Effector memory CD8-positive, alpha-beta T cell (primary cell): ENCODE data around the gene SDK1.
A peak's percentile ranks its signal among the peaks of the same experiment; 100 is the strongest.

Source experiments
- ATAC-seq: fragments of 150-1000 bp; cut with Tn5 transposase; replicated peaks from 2 replicates; pipeline ENCODE4 v1.10.0; 2021; ENCODE audit warnings: mild to moderate bottlenecking, moderate library complexity
- DNase-seq, 3 experiments: peaks; one replicate each; pipeline ENCODE4 v3.0.0; 2021
- H3K27ac Mint-ChIP-seq, 2 donors: one replicate each; pipeline ENCODE4 v1.8.0; 2022; ENCODE audit warnings: mild to moderate bottlenecking in 2 of 2, mixed read lengths in 2 of 2, moderate library complexity in 2 of 2
- H3K27me3 Mint-ChIP-seq, 2 donors: one replicate each; pipeline ENCODE4 v1.8.0; 2022; ENCODE audit warnings: mixed read lengths in 2 of 2
- H3K36me3 Mint-ChIP-seq: one replicate; pipeline ENCODE4 v1.8.0; 2022; ENCODE audit warnings: mild to moderate bottlenecking, moderate library complexity, mixed read lengths; ENCODE audit not compliant: insufficient read depth
- H3K4me1 Mint-ChIP-seq, 2 donors: one replicate each; pipeline ENCODE4 v1.8.0; 2022; ENCODE audit warnings: low read depth in 2 of 2, mixed read lengths in 2 of 2
- H3K4me3 Mint-ChIP-seq, 2 donors: one replicate each; pipeline ENCODE4 v1.8.0; 2022; ENCODE audit warnings: mild to moderate bottlenecking in 2 of 2, mixed read lengths in 2 of 2, moderate library complexity in 2 of 2
- H3K9me3 Mint-ChIP-seq, 2 donors: one replicate each; pipeline ENCODE4 v1.8.0; 2022; ENCODE audit warnings: mixed read lengths in 2 of 2
- total RNA-seq, 9 experiments: gene quantifications; one replicate each; lab custom pipeline; 2026; lab: John Stamatoyannopoulos, UW

The SDK1 gene
- 0 to 1.8 (median 0.21) reads per million in 9 experiments for total RNA-seq

GRCh38 chr7:3300651-3301448, at the start of gene SDK1:
TSS of gene SDK1 (plus strand) at chr7:3301252. CDS start at chr7:3301587, 335 bp downstream.
- Mint-ChIP-seq H3K4me3 (peak within 1 kb of the TSS; percentile 80 to 81), H3K4me1 (peaks cover 8 to 13% of the 10 kb centered on the region in 2 donors), H3K36me3 (peaks cover 7% of the 10 kb centered on the region), H3K27me3 (peaks cover 53 to 75% of the 10 kb centered on the region in 2 donors), H3K27ac (peak within 1 kb of the TSS in 1 of 2 donors; percentile 38), H3K9me3 (no peaks in the 10 kb centered on the region)
- peak; percentile 86 for ATAC-seq
- peak; percentile 85 to 91 (median 90) for DNase-seq

DNA sequence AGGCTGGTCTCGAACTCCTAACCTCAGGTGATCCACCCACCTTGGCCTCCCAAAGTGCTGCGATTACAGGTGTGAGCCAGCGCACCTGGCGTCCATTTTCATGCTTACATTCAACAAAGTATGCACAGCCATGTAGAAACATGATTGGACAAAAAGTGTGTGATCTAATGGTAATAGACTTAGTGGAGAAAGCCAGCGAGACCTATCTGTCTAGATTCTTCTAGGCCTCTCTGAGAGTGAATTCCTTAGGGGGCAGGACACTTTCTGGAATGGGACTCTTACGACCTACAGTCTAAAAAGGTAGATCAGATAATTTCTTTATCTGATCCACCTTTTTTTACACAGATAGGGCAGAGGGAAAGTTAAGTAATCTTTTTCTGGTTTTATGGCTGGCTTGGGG, 46.3 kb upstream of the SDK1 start:
- Mint-ChIP-seq H3K4me1 (no peaks in the 10 kb centered on the region), H3K4me3 (no peak overlapping the region), H3K27me3 (peaks cover 32 to 64% of the 10 kb centered on the region in 2 donors), H3K36me3 (no peaks in the 10 kb centered on the region), H3K27ac (no peak overlapping the region), H3K9me3 (no peaks in the 10 kb centered on the region)
- DNase-seq (no peak), ATAC-seq (no peak)

- ATAC-seq = no peak
- no peak overlapping the region for H3K4me3 Mint-ChIP-seq
- H3K36me3 Mint-ChIP-seq = no peaks in the 10 kb centered on the region
- no peaks in the 10 kb centered on the region for H3K4me1 Mint-ChIP-seq
- no peak for DNase-seq
- no peaks in the 10 kb centered on the region for H3K9me3 Mint-ChIP-seq
- H3K27me3 Mint-ChIP-seq = peaks cover 43 to 81% of the 10 kb centered on the region in 2 donors
- H3K27ac Mint-ChIP-seq = no peak overlapping the region
Measured at GRCh38 chr7:3259711-3260400, 41.2 kb upstream of the SDK1 start.

GRCh38 chr7:3260401-3260715, 40.7 kb upstream of the SDK1 start:
- Mint-ChIP-seq H3K27me3 (peaks cover 47 to 86% of the 10 kb centered on the region in 2 donors), H3K4me1 (no peaks in the 10 kb centered on the region), H3K4me3 (no peak overlapping the region), H3K9me3 (no peaks in the 10 kb centered on the region), H3K27ac (no peak overlapping the region), H3K36me3 (no peaks in the 10 kb centered on the region)
- ATAC-seq (no peak), DNase-seq (no peak)

GRCh38 chr7:3264693-3265339, 36.2 kb upstream of the SDK1 start:
- Mint-ChIP-seq H3K27ac (no peak overlapping the region), H3K4me3 (no peak overlapping the region), H3K4me1 (no peaks in the 10 kb centered on the region), H3K9me3 (no peaks in the 10 kb centered on the region), H3K27me3 (peaks cover 35 to 54% of the 10 kb centered on the region in 2 donors), H3K36me3 (no peaks in the 10 kb centered on the region)
- ATAC-seq (no peak), DNase-seq (no peak)

GRCh38 chr7:3265388-3265787, 35.7 kb upstream of the SDK1 start:
- no peaks in the 10 kb centered on the region for H3K9me3 Mint-ChIP-seq
- H3K27ac Mint-ChIP-seq = no peak overlapping the region

DNA sequence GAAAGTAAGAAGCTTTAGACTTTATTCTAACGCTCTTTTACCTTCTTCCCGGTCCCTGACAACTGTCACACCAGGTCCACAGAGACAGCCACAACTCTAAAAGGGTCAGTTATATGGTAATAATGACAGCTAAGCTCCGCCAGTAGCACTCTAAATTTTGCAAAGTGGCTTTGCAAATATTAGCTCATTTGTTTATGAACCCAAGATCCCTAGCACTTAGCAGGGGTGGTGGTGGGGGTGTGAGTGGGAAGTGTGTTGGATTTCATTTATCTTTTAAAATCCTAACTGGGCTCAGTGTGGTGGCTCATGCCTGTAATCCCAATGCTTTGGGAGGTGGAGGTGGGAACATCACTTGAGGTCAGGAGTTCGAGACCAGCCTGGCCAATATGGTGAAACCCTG, 34.8 kb upstream of the SDK1 start:
- H3K27me3 Mint-ChIP-seq = peaks cover 30 to 40% of the 10 kb centered on the region in 2 donors
- H3K4me3 Mint-ChIP-seq = no peak overlapping the region
- no peaks in the 10 kb centered on the region for H3K36me3 Mint-ChIP-seq
- H3K27ac Mint-ChIP-seq = no peak overlapping the region
- ATAC-seq = no peak
- no peaks in the 10 kb centered on the region for H3K4me1 Mint-ChIP-seq
- H3K9me3 Mint-ChIP-seq = no peaks in the 10 kb centered on the region
- no peak for DNase-seq

More at GRCh38 chr7:3265388-3265787, 35.7 kb upstream of the SDK1 start:
- H3K4me3 Mint-ChIP-seq = no peak overlapping the region
- ATAC-seq = no peak
- H3K36me3 Mint-ChIP-seq = no peaks in the 10 kb centered on the region
- no peak for DNase-seq
- peaks cover 34 to 48% of the 10 kb centered on the region in 2 donors for H3K27me3 Mint-ChIP-seq
- H3K4me1 Mint-ChIP-seq = no peaks in the 10 kb centered on the region

DNA sequence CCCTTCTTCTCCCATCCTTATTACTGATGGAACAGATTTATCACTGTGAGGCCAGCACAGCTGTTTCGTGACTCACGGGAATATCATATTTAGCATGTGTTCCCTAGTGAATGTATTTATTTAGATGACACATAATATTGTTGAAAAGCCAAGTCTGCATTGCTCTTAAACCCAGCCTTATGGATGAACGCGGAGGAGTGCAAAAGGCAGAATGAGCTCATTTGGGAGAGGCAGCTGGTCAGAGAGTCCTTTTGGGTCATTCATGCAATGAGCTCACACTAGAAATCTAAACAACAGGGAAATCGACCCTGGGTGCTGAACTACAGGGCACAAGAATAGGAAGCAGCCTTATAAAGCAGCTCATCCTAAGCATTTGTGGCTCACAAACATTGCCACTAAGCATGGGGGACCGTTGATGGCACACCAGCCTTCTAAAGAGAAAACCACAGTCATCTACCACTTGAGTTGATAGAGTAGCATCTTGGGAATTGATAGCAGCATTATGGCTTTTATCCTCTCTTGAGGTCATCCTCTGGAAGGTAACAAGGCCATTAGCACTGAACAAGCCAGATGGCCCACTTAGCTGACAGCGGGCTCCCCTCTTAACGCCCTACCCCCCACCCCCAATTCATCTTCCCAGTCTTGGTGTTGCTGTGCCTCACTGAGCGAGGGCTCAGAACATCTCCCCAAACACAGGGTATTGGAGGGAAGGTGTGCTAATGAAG, 32.9 kb upstream of the SDK1 start:
- no peaks in the 10 kb centered on the region for H3K4me1 Mint-ChIP-seq
- H3K27me3 Mint-ChIP-seq = peaks cover 22 to 23% of the 10 kb centered on the region in 2 donors
- no peaks in the 10 kb centered on the region for H3K9me3 Mint-ChIP-seq
- no peaks in the 10 kb centered on the region for H3K36me3 Mint-ChIP-seq
- ATAC-seq = no peak
- DNase-seq = no peak
- no peak overlapping the region for H3K27ac Mint-ChIP-seq
- H3K4me3 Mint-ChIP-seq = no peak overlapping the region

- Mint-ChIP-seq H3K27me3 (peaks cover under 1 to 5% of the 10 kb centered on the region in 2 donors), H3K36me3 (peaks cover 3% of the 10 kb centered on the region), H3K4me3 (no peak overlapping the region), H3K27ac (no peak overlapping the region), H3K9me3 (no peaks in the 10 kb centered on the region), H3K4me1 (no peaks in the 10 kb centered on the region)
- no peak for ATAC-seq
- DNase-seq = no peak
Measured at GRCh38 chr7:3270362-3270761, 30.7 kb upstream of the SDK1 start.

DNA sequence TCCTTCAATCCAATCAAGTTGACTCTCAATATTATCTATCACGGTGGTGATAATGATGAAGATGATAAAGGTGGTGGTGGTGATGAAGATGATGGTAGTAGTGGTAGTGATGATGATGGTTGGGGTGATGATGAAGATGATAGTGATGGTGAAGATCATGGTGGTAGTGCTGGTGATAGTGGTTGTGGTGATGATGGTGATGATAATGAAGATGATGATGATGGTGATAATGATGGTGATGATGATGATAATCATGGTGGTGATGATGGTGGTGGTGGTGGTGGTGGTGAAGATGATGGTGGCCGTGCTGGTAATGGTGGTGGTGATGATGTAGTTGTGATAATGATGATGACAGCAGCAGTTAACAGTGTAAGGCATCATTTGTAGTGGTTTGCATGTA, 29.8 kb upstream of the SDK1 start:
- peaks cover 5 to 6% of the 10 kb centered on the region in 2 donors for H3K27me3 Mint-ChIP-seq
- DNase-seq (no peak), ATAC-seq (no peak)
- H3K9me3 Mint-ChIP-seq = no peaks in the 10 kb centered on the region
- no peaks in the 10 kb centered on the region for H3K4me1 Mint-ChIP-seq
- H3K4me3 Mint-ChIP-seq = no peak overlapping the region
- H3K36me3 Mint-ChIP-seq = peaks cover 3% of the 10 kb centered on the region
- H3K27ac Mint-ChIP-seq = no peak overlapping the region

GRCh38 chr7:3272691-3273141, 28.3 kb upstream of the SDK1 start:
- H3K4me3 Mint-ChIP-seq = no peak overlapping the region
- peaks cover 3 to 6% of the 10 kb centered on the region in 2 donors for H3K27me3 Mint-ChIP-seq
- ATAC-seq (no peak), DNase-seq (no peak)
- no peaks in the 10 kb centered on the region for H3K9me3 Mint-ChIP-seq
- H3K4me1 Mint-ChIP-seq = no peaks in the 10 kb centered on the region
- H3K36me3 Mint-ChIP-seq = peaks cover 3% of the 10 kb centered on the region
- no peak overlapping the region for H3K27ac Mint-ChIP-seq

GRCh38 chr7:3274131-3274530, 26.9 kb upstream of the SDK1 start:
- Mint-ChIP-seq H3K4me3 (no peak overlapping the region), H3K36me3 (peaks cover 3% of the 10 kb centered on the region), H3K27me3 (peaks cover 6 to 14% of the 10 kb centered on the region in 2 donors), H3K27ac (no peak overlapping the region), H3K4me1 (no peaks in the 10 kb centered on the region), H3K9me3 (no peaks in the 10 kb centered on the region)
- ATAC-seq (no peak), DNase-seq (no peak)
